NCI-H1694 treated with DMSO at 0.1 percent for 48 hours (cell line): Measurements from ENCODE around the gene GPR18.

Experiments
- DNase-seq: peaks from one replicate; lab custom pipeline; 2025; lab: John Stamatoyannopoulos, UW

The GPR18 gene

GRCh38 chr13:99258210-99258860, at the start of gene GPR18:
Gene GPR18, minus strand, starts transcription at chr13:99258379. Its CDS starts 2,507 bp downstream, at chr13:99255872.
- DNase-seq: no peak

- no peak for DNase-seq
Observed at GRCh38 chr13:99307648-99308339, 49.6 kb upstream of the GPR18 start.

- no peak for DNase-seq
Observed at GRCh38 chr13:99307247-99307646, 49.1 kb upstream of the GPR18 start, which contains the start of gene GPR183. Gene GPR183, minus strand, starts transcription at chr13:99307399. Its CDS starts 11,254 bp downstream, at chr13:99296145.

- DNase-seq: no peak
Observed at GRCh38 chr13:99305566-99305965, 47.4 kb upstream of the GPR18 start.

GRCh38 chr13:99305158-99305557, 47.0 kb upstream of the GPR18 start:
- no peak for DNase-seq

GRCh38 chr13:99304541-99304940, 46.4 kb upstream of the GPR18 start:
- DNase-seq: no peak

GRCh38 chr13:99303863-99304521, 45.8 kb upstream of the GPR18 start:
- DNase-seq: no peak

GRCh38 chr13:99302637-99303505, 44.7 kb upstream of the GPR18 start:
- no peak for DNase-seq

- DNase-seq: no peak
Observed at GRCh38 chr13:99301913-99302636, 43.9 kb upstream of the GPR18 start.

- DNase-seq: no peak
Observed at GRCh38 chr13:99301056-99301838, 43.1 kb upstream of the GPR18 start.

GRCh38 chr13:99299920-99300341, 41.8 kb upstream of the GPR18 start:
- no peak for DNase-seq

GRCh38 chr13:99299256-99299919, 41.2 kb upstream of the GPR18 start:
- DNase-seq: no peak

GRCh38 chr13:99298056-99298455, 39.9 kb upstream of the GPR18 start:
- no peak for DNase-seq

- DNase-seq: no peak
Observed at GRCh38 chr13:99297331-99297730, 39.2 kb upstream of the GPR18 start.

GRCh38 chr13:99296398-99296797, 38.2 kb upstream of the GPR18 start:
- no peak for DNase-seq

- DNase-seq: no peak
Observed at GRCh38 chr13:99295488-99296252, 37.5 kb upstream of the GPR18 start.

- DNase-seq: no peak
Observed at GRCh38 chr13:99294958-99295357, 36.8 kb upstream of the GPR18 start.

- no peak for DNase-seq
Observed at GRCh38 chr13:99294198-99294597, 36.0 kb upstream of the GPR18 start.

GRCh38 chr13:99293178-99293577, 35.0 kb upstream of the GPR18 start:
- DNase-seq: no peak
